Hematopoietic multipotent progenitor cell treated with erythropoietin and hydrocortisone succinate and interleukin-3 and kit ligand, for 6 days (in vitro differentiated cells): ENCODE data around the gene KISS1.

Experiments used
- DNase-seq: peaks from one replicate; pipeline ENCODE4 v3.0.0-alpha.2; 2015

Gene KISS1

DNA sequence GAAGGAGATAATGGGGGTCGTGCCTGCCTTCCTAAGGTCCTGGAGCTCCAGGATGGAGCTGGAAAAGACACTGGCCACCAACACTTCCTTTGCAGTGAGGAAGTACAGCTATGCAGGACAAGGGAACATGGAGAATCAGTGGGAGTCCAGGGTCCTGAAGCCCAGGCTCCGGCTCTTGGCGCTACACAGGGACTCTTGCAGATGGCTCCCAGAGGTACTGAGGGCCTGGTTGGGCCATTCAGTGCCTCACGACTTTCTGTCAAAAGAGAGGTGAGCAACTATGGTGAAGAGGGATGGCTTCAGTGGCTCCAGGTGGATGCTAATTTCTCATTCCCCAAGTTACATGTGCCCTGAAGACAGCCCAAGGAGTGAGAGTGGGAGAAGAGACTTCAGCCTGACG, 42.6 kb downstream of the KISS1 start:
- DNase-seq, result no peak

DNA sequence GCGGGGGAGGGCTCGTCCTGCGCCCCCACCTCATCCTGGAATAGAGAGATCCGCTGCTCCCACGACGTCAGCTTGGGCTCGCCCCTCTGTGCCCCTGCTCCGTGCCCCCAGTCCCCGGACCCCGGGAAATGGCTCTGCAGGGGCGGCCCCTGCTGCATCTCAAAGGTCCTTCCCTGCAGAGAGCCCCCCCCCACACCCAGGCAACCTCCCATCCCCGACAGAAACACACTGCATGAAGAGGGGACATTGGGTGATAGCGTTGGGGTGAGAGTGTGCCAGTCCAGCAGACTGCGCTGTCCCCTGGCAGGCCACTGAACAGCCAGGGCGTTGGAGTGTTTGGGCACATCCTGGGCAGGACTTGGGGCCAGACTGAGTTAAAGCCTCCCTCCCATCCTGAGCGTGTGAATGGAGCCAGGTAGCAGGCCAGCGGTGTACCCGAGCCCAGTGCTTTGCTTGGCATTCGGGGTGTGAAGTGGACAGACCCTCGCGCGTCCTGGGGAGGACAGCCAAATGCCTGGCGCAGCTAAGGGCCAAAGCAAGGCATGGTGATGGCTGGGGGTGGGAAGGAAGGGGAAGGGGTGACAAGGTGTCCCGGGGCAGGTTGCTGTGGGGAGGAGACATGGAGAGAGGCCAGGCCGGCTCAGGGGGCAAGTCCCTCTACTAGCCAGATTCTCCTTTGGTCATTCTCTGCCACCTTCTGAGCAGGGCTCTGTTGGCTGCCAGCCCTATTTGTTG, 43.8 kb downstream of the KISS1 start:
- DNase-seq, result no peak

GRCh38 chr1:204151552-204152309, 44.6 kb downstream of the KISS1 start, which contains the start of gene ETNK2:
Gene ETNK2, minus strand, starts transcription at chr1:204152044. Its CDS starts 192 bp downstream, at chr1:204151852.
- DNase-seq, result no peak

DNA sequence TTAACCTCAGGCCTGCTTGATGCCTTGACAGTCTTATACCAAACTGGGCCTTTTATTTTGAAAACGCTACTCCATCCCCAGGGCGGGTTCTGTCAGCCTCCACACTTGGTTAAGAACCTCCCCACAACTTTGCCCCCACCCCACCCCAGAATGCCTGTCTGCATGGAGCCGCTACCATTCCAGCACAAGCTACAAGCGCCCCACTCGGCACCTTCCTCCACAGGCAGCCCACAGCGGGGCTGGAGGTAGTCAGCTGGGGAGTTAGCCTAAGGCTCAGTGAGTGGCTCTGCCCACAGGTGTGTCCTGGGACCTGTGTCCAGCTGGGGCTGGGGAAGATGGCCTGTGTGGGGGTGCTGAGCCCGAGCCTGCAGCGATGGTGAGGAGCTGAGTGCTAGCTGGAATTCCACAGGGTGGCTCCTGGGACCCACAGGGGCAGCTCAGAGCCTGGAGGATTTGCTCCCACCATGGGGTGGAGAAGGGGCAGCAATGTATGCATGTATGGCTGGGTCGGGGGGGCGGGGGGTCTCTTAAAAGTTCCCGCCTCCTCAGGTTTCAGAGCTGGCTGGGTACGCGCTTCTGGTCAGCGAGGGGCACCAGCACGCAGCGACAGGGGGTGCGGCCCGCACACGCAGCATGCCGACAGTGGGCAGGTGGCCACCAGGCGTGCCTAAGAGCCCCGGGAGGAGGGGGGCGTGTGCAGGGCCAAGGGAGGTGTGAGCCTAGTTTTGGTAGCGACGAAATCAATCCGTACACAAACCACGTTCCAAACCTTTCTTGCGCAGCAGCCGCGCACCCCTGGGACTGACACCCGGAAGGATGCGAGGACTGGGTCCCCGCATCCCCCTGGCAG, 45.4 kb downstream of the KISS1 start:
- DNase-seq, result no peak

DNA sequence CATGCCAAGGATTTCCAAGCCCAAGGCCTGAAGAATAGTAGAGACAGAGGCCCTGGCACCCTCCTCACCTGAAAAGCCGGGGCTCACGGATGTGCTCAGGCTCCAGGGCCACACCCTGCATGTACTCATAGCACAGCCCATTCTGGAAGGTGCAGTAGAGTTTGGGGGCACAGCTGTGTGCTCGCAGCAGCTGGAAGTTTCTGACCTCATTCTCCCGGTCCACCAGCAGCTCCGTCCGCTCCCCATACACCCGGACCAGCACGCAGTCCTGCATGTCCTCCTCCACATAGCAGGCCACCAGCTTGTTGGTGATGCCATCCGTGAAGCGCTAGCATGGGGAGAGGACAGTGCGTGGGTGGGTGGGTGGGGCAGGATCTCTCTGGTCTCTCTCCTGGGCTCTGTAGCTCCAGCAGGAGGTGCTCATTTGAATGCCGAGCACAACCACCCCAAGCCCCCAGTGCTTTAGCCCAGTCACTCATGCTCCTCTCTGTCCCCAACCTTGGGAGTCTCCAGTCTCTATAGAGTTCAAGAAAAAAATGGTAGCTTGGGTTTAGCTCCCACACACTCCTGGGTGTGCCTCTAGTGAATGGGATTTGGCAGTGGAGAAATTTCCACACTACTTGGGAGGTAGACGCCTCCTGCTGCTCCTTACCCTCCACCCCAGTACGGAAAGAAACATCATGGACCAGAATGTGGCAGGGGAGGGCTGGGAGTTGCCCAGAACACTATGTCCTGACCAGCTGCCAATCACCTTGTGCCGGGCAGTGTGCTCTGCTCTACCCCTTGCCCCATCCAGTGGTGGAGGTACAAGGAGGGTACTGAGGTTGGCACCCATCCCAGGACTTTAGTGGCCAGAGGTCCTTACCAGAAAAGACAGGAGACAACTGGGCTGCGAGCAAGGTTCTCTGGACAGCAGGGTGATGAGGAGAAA, 46.4 kb downstream of the KISS1 start:
- no peak for DNase-seq

GRCh38 chr1:204149107-204149506, 47.2 kb downstream of the KISS1 start:
- DNase-seq, result no peak

DNA sequence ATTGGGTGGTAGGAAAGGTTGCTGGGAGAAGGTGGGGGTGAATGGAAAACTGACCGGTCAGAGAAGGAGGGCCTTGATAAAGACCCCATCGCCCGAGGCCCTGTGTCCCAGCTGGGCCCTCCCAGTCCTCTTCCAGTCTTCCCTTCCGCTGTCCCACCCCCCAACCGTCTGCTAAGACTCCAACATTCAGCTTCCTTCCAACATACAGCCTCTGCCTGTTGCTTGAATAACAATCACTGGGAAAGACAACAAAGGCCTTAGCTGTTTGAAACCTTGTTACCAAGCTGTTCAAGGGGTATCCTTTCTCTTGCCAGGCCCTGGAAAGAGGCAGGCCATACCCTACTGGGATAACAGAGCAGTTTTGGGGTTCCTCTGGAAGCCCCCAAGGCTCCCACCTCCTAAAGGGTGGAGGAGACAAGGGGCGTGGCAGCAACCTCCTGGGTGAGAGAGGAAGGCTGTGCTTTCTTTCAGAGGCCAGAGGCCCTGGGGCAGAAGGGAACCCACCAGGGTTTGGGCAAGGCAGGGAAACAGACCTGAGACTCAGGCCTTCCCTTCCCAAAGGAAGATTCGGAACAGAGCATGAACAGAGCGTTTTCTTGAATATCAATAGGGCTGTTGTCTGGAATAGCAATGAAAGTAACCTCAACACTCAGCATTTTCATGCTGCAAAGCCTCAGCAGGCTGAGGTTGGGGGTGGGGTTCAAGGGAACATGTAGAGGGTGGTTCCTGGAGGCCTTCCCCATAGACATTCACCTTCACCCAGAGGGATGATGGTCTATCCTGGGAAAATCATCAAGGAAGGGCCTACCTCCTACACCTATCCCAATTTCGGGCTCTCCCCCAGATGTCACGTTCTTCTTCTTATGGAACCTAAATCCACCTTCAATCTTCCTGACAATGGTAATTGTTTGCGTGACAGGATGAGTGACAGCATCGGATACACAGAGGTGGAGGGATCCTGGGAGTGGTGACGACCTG, 48.6 kb downstream of the KISS1 start:
- DNase-seq, result no peak

- DNase-seq, result no peak
These were observed 49.3 kb downstream of the KISS1 start for GRCh38 chr1:204146965-204147364.

DNA sequence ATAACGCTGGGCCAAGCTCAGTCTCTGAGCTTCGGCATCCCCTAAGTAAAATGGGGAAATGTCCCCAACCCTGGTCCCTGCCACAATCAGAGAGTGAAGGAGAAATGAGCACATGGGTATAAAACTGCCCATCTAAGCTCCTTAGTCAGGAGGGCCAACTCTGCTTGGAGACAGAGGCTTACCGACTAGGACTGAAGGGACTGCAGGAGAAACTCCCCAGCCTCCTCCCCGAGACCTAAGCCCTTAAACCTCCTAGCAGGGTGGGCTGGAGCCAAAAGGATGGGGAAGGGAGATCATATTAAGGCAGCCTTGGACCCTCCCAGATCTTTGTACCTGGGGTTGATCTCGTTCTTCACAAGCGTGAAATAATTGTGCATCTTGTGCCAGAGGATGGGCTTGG, 50.0 kb downstream of the KISS1 start:
- DNase-seq, result no peak

- peak; percentile 30 for DNase-seq
These were observed 51.2 kb downstream of the KISS1 start for GRCh38 chr1:204145033-204145504.

DNA sequence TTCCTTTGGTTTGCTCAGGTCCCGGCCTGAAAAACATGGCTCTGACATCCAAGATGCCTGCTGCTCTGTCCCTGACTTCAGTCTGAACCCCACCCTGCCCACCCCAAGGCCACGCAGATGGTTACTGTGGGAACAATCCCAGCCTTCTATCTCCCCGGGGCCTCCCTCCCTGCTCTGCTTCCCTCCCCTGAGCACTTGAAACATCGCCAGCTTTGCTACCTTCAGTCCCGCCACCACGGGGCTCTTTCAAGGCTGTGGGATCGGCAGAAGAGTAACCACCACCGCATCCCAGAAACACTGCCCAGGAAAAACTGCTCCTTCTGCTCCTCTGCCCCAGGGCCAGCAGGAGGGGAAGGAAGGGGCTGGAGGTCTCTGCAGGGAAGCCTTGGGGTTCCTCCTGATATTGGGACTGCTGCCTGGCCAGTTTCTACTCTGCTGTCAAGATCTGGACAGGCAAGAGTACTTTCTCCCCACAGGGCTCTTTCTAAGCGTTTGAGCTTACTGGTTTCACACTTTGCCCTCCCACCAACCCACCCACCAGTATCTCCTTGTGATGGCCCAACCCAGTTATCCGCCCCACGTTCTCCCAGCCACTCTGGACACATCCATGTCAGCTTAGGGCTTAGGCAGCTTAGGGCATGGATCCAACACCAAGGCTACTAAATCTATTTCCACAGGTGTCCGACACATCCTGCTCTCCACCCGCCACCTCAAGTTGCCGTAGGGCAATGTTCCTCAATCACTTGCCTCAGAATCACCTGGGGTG, 52.8 kb downstream of the KISS1 start:
- DNase-seq, result no peak

DNA sequence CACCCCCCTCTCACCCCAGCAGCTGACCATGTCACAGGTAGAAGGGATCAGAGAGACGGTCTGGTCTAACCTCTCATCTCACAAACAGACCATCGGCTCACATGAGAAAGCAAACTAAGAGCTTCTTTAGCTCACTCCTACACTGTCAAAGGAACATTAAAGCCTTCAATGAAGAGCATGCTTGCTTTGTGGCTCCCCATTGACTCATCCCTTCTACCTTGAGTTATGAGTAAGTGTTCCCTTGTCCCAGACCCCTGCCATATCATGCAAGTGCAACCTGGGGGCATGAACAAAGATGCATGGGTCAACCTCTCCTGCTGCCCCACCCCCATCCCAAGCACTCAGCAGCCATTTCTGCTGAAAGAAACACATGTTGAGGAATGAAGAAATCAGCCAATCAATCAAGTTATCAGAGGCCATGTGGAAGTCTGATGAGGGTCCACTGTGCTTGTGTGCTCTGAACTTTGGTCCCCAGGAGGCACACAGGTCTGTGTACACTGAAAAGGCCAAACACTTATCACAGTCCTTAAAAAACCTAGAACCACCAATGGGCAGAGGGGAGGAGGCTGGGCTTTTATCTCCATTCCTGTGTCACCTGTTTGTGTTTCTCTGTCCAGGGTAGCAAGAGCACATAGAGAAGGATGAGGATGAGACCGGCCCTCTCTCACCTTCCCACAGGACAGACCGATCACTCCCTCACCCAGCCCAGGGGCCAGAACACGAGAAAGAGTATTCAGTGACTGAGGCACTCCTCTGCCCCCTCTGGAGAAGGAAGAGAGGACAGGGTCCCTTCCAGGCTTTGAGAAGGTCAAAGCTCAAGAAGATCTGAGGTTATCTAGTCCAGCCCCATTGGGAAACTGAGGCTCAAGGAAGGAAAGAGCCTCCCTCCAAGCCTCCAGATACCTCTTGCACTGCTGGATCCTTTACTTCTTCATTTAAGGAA, 54.0 kb downstream of the KISS1 start:
- DNase-seq, result no peak

DNA sequence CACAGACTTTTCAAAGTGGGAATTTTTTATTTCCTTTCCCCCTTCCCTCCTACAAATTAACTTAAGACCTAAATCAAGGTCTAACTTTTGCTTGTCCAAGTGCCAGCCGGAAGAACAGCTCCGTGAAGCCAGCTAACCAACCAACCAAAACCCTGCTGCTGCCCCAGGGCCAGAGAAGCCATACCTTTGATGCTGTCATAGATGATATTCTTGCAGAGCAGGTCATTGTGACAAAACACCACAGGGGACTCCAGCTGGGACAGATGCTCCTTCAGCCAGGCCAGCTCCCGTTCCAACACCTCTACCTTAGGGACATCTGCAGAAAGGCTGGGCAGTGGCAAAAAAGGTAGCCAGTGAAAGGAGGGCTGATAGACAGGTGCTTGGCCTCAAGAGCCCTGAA, 55.2 kb downstream of the KISS1 start:
- no peak for DNase-seq
